ENCODE data around the gene HMGN5. TPM values are rescaled to one million over a fixed set of nuclear protein-coding genes. Genes with fewer than 3 reads are reported as not detected.

Gene HMGN5, protein sequence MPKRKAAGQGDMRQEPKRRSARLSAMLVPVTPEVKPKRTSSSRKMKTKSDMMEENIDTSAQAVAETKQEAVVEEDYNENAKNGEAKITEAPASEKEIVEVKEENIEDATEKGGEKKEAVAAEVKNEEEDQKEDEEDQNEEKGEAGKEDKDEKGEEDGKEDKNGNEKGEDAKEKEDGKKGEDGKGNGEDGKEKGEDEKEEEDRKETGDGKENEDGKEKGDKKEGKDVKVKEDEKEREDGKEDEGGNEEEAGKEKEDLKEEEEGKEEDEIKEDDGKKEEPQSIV
- total RNA-seq, result 0.38 and 2.5 TPM in 2 replicates

DNA sequence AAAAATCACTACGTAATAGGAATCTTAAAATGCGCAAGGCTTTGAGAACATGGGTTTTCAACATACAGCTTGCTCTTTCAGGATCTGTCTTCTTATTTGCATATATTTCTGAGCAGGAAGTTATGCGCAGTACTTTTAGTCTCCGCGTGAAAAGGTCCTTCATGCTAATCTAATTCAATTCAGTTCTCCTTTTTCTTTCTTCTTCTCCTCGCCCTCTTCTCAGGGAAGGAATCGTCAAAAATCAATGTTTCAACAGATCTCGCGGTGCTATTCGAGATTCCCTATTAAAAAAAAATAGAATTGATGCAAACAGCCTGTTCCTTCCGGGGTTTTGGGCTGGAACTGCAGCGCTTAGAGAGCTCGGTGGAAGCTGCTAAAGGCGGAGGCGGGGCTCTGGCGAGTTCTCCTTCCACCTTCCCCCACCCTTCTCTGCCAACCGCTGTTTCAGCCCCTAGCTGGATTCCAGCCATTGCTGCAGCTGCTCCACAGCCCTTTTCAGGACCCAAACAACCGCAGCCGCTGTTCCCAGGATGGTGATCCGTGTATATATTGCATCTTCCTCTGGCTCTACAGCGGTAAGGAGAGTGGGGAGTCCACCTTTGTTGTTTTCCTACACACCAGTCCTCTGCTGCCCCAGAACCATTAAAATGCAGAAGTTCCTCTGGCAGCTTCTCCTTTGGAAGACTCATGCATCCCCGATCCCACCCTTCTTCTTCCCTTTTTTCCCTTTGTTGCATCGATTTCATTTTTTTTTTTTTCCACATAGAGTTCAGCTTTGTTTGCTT lies at the start of gene HMGN5, which contains the start of gene SH3BGRL:
TSS of gene HMGN5 (minus strand) at position 243 of the 785 bp plus-strand sequence. CDS start 80,364 bp downstream, outside the sequence.
TSS of gene SH3BGRL (plus strand) at position 432 of the 785 bp plus-strand sequence. CDS start at position 531, 99 bp downstream.

Other genes with a start within 250 kb of the HMGN5 start
- 26.8 and 69.9 TPM in 2 replicates for gene SH3BGRL, start 189 bp upstream of the HMGN5 start, total RNA-seq